Heart right ventricle (tissue), 16 donors: Measurements from ENCODE around the gene INTS4. TPM values are rescaled to one million over a fixed set of nuclear protein-coding genes. Genes with fewer than 3 reads are reported as not detected.
A peak's percentile ranks its signal among the peaks of the same experiment; 100 is the strongest.

Experiments
- ATAC-seq, 8 donors: fragments of 200-7000 bp; cut with Tn5 transposase; one replicate each; pipeline ENCODE4 v1.9.1; 2020; ENCODE audit warnings: mild to moderate bottlenecking in 8 of 8, moderate library complexity in 8 of 8, moderate number of reproducible peaks in 1 of 8
- DNase-seq, 2 donors: peaks; one replicate each; pipeline ENCODE4 v3.0.0-alpha.2; 2020
- H3K27ac ChIP-seq, 10 donors: fragments of 200-600 bp; sonication (generic) in 2 of 10; one replicate each; pipeline versions ENCODE4 v1.5.0 to v1.8.0; 2020 to 2022; ENCODE audit warnings: mild to moderate bottlenecking in 3 of 10
- H3K27me3 ChIP-seq, 7 donors: fragments of 200-600 bp; one replicate each; pipeline ENCODE4 v1.8.0; 2021 to 2022; ENCODE audit warnings: mild to moderate bottlenecking in 2 of 7
- H3K36me3 ChIP-seq, 9 donors: fragments of 200-600 bp; sonication (generic) in 1 of 9; one replicate each; pipeline versions ENCODE4 v1.5.0 to v1.8.0; 2020 to 2022; ENCODE audit warnings: mild to moderate bottlenecking in 2 of 9
- H3K4me1 ChIP-seq, 9 donors: fragments of 200-600 bp; sonication (generic) in 1 of 9; one replicate each; pipeline versions ENCODE4 v1.5.0 to v1.8.0; 2020 to 2022; ENCODE audit warnings: mild to moderate bottlenecking in 4 of 9
- H3K4me3 ChIP-seq, 10 donors: fragments of 200-600 bp; sonication (generic) in 2 of 10; one replicate each; pipeline versions ENCODE4 v1.5.0 to v1.8.0; 2020 to 2022; ENCODE audit warnings: mild to moderate bottlenecking in 7 of 10, moderate library complexity in 2 of 10
- H3K9me3 ChIP-seq, 11 donors: fragments of 200-600 bp in 10 of 11; sonication (generic) in 2 of 11; one replicate each; pipeline versions ENCODE4 v1.5.0 to v1.8.0; 2013 to 2022; ENCODE audit warnings: mild to moderate bottlenecking in 2 of 11, control low read depth in 1 of 11, moderate library complexity in 1 of 11
- CTCF ChIP-seq, 9 donors: fragments of 200-600 bp; sonication (generic) in 2 of 9; IDR thresholded peaks; one replicate each; pipeline versions ENCODE4 v1.5.0 to v1.8.0; 2021 to 2022; ENCODE audit warnings: antibody characterized with exemption in 9 of 9, mild to moderate bottlenecking in 5 of 9, moderate library complexity in 1 of 9
- WGBS, 2 donors: extraction: QIAGEN DNeasy Blood & Tissue Kit; methylation state at CpG; one replicate each; pipeline ENCODE4 v1.1.7; 2013; ENCODE audit warnings: inconsistent platforms in 1 of 2; 5-methylcytosine and 5-hydroxymethylcytosine counted together
- intact Hi-C, 10 donors: fragments of 100-400 bp; cut with DNase I; formaldehyde crosslinking; loops; one replicate each; pipeline versions ENCODE4 v1.11.1 to v1.14.2; 2022
- polyA plus RNA-seq, 2 donors: library from polyadenylated mRNA; stranded (reverse); fragments of 200-250 nt; gene quantifications; one replicate each; pipeline ENCODE4 v1.2.3, GENCODE V29; 2013
- total RNA-seq, 10 donors: library from RNA; stranded (reverse); fragmentation: NEBNext Ultra II Directional in 3 of 10; extraction: Animal tissue kit (Norgen Biotek cat#: 25700) in 3 of 10; gene quantifications; one replicate each; pipeline versions ENCODE4 v1.2.1 to v1.2.4, GENCODE V29; 2021 to 2023
- donor health status: Arrhythmogenic right ventricular cardiomyopathy.
- donor health status: ischemic (EF 13 %, LVEDD 7.1; RV severe dilation, severe dysfunction).
- donor health status: healthy with polysubstance abuse.
- donor health status: DM: no; HTN: yes; CAD: no.
- donor health status: DM: no; HTN: no; CAD: no.
- donor health status: ischemic (EF 25% LVEDD 6.9; RV normal size, moderate dysfunction).
- donor health status: ischemic (EF 25% LVEDD 5.7; RV mildly dilated, moderate dysfunction).
- donor health status: healthy.
- donor health status: DM: yes; HTN: yes; CAD: no.
- donor health status: Ischemic cardiomyopathy.
- donor health status: ischemic (EF 35%, LVEDD 5.7; RV mildly dilated, moderate dysfunction).
- donor health status: nonischemic (EF 11% LVEDD 7.7; RV severe dilation, severe dysfunction).
- donor health status: DM: yes; HTN: yes; CAD: no.
- donor health status: PGD.
- donor health status: ischemic (EF 29% LVEDD 5.4; RV normal size, mild dysfunction).
- donor health status: nonischemic (EF 23%, LVEDD 6.1; RV moderate dilation, normal function).

Gene INTS4
- total and polyA plus RNA-seq, 12 donors: 12.2 to 20.2 (median 16.1) TPM

DNA sequence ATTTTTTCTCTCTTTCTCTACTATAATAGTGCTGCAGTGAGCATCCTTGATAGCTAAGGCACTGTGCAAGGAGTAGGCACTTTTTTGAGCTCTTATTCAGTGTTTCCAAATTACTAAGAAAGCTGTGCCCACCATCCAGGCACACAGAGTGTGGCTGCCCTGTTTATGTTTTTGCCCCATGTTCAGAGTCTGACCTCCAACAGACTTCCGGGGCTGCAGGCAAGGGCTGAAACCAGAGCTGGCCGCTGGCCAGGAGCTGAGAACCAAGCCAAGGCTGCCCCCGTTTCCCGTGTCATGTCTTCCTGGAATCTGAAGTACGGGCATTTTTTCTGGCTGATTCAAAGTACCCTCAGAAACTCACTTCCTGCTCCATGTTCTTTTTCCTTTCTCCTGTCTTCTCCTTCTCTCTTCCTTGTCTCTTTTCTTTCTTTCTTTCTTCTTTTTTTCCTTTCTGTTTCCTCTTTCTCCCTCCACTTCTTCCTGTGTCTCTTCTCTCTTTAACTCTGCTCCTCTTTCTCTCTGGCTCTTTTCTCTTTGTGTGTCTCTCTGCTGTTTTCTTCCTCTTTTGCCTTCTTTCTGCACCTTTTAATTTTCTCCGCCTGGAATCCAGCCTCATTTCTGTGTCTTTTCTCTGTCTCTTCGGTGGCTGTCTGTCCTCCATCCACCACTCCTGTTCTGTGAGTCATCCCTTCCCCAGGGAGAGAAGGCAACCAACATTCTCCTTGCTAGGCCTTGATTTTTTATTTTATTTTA, 45.6 kb upstream of the INTS4 start:
- Histone ChIP-seq H3K9me3 (no peaks in the 10 kb centered on the region), H3K4me3 (peak overlapping the region in 6 of 10 donors; percentile 1 to 32 (median 18)), H3K4me1 (peaks cover 0 to 22% (median 10%) of the 10 kb centered on the region in 9 donors), H3K36me3 (no peaks in the 10 kb centered on the region), H3K27ac (peak overlapping the region in 9 of 10 donors; percentile 18 to 87 (median 56)), H3K27me3 (no peaks in the 10 kb centered on the region)
- peak; percentile 59 to 75 for DNase-seq
- ATAC-seq: peak; percentile 42 to 80 (median 71)
- intact Hi-C loops: loop anchor here in 3 of 10 donors (10.0 kb wide), 2 partner anchors 45 to 55 kb away; partner anchors contain the start of gene INTS4 (in 2 of the 3)
- TF ChIP-seq CTCF (IDR thresholded peaks at IDR 0.05): no peak
- WGBS, 2 donors: 18 to 21% methylated on average over 7 of the region's 7 CpGs

GRCh38 chr11:78039391-78039918, 45.0 kb upstream of the INTS4 start:
- TF ChIP-seq CTCF (IDR thresholded peaks at IDR 0.05): no peak
- DNase-seq: no peak
- 86 to 94% methylated on average over 4 of the region's 4 CpGs for WGBS, 2 donors
- no peaks in the 10 kb centered on the region for H3K36me3 ChIP-seq
- peak overlapping the region in 1 of 10 donors; percentile 26 for H3K4me3 ChIP-seq
- peaks cover 0 to 22% (median 10%) of the 10 kb centered on the region in 9 donors for H3K4me1 ChIP-seq
- intact Hi-C loops: loop anchor here in 1 of 10 donors (10.0 kb wide), 1 partner anchor 55 kb away; no protein-coding TSS in a partner anchor
- no peak for ATAC-seq
- peak overlapping the region in 8 of 10 donors; percentile 18 to 87 (median 57) for H3K27ac ChIP-seq
- no peaks in the 10 kb centered on the region for H3K9me3 ChIP-seq
- no peaks in the 10 kb centered on the region for H3K27me3 ChIP-seq

DNA sequence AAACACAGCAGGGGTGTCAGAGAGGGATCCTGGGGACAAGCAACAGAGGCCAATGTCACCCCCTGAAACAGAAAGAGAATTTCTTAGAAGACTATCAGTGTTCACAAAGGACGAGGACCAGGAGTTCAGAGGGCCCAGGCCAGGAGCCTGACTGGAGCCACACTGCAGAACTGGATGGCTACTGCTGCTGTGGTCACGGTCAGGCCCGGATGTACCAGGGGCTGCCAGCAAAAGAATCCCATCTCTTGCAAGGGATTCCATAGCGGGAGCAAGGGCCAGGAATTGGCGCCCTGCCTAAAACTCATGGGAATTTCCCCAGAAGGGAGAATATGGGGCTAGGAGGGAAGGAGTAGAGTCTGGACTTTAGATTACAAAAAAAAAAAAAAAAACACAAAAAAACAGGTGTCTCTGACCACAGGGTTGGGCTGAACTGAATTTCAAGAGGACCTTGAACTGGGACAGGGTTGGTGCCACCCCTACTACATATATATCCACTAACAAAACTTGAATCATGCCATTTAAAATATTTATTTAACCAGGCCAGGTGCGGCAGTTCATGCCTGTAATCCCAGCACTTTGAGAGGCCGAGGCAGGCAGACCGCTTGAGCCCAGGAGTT, 44.3 kb upstream of the INTS4 start:
- TF ChIP-seq CTCF (IDR thresholded peaks at IDR 0.05): no peak
- no peaks in the 10 kb centered on the region for H3K27me3 ChIP-seq
- no peaks in the 10 kb centered on the region for H3K9me3 ChIP-seq
- ATAC-seq (no peak), DNase-seq (no peak)
- 85 to 90% methylated on average over 8 of the region's 8 CpGs for WGBS, 2 donors
- peaks cover 0 to 22% (median 10%) of the 10 kb centered on the region in 9 donors for H3K4me1 ChIP-seq
- peak overlapping the region in 1 of 10 donors; percentile 87 for H3K27ac ChIP-seq
- H3K36me3 ChIP-seq: no peaks in the 10 kb centered on the region
- intact Hi-C loops: loop anchor here in 1 of 10 donors (10.0 kb wide), 1 partner anchor 56 kb away; no protein-coding TSS in a partner anchor
- no peak overlapping the region for H3K4me3 ChIP-seq
